ENCODE results near the gene TTC34.
"Not testable (repeated sequence)": the region's sequence is repeated elsewhere in the genome, so short reads cannot be mapped to it uniquely, and the experiment has no call there.

Gene TTC34

GRCh38 chr1:2811533-2811918 lies 10.0 kb upstream of the TTC34 start:
- no peak for DNase-seq (ENCODE audit: low spot score)

- DNase-seq (ENCODE audit: low spot score): no peak
Measured at GRCh38 chr1:2810899-2811532, 9.5 kb upstream of the TTC34 start.

GRCh38 chr1:2810281-2810680 lies 8.8 kb upstream of the TTC34 start:
- DNase-seq (ENCODE audit: low spot score): no peak

GRCh38 chr1:2809656-2810055 lies 8.2 kb upstream of the TTC34 start:
- DNase-seq (ENCODE audit: low spot score): no peak

- no peak for DNase-seq (ENCODE audit: low spot score)
Measured at GRCh38 chr1:2808831-2809605, 7.5 kb upstream of the TTC34 start.

GRCh38 chr1:2808386-2808705 lies 6.9 kb upstream of the TTC34 start:
- DNase-seq (ENCODE audit: low spot score): no peak

- DNase-seq (ENCODE audit: low spot score): no peak
Measured at GRCh38 chr1:2807678-2808385, 6.3 kb upstream of the TTC34 start.

GRCh38 chr1:2807036-2807435 lies 5.5 kb upstream of the TTC34 start:
- no peak for DNase-seq (ENCODE audit: low spot score)

GRCh38 chr1:2806591-2806990 lies 5.1 kb upstream of the TTC34 start:
- DNase-seq (ENCODE audit: low spot score): no peak

- no peak for DNase-seq (ENCODE audit: low spot score)
Measured at GRCh38 chr1:2805801-2806430, 4.4 kb upstream of the TTC34 start.

GRCh38 chr1:2804628-2805351 lies 3.3 kb upstream of the TTC34 start:
- no peak for DNase-seq (ENCODE audit: low spot score)

- DNase-seq (ENCODE audit: low spot score): no peak
Measured at GRCh38 chr1:2803931-2804627, 2.6 kb upstream of the TTC34 start.

- no peak for DNase-seq (ENCODE audit: low spot score)
Measured at GRCh38 chr1:2803086-2803930, 1.8 kb upstream of the TTC34 start.

- no peak for DNase-seq (ENCODE audit: low spot score)
Measured at GRCh38 chr1:2802421-2802961, 998 bp upstream of the TTC34 start.

GRCh38 chr1:2801046-2801445 lies 447 bp downstream of the TTC34 start:
- DNase-seq (ENCODE audit: low spot score): no peak

GRCh38 chr1:2800664-2801045 lies 838 bp downstream of the TTC34 start:
- DNase-seq (ENCODE audit: low spot score): no peak

GRCh38 chr1:2799811-2800663 lies 1.5 kb downstream of the TTC34 start:
- DNase-seq (ENCODE audit: low spot score): no peak

GRCh38 chr1:2798958-2799357 lies 2.5 kb downstream of the TTC34 start:
- not testable (repeated sequence) for DNase-seq (ENCODE audit: low spot score)

GRCh38 chr1:2797741-2798016 lies 3.8 kb downstream of the TTC34 start:
- no peak for DNase-seq (ENCODE audit: low spot score)

Data from hematopoietic multipotent progenitor cell treated with erythropoietin and hydrocortisone succinate and interleukin-3 and kit ligand, for 17 days (in vitro differentiated cells).